IPS-20b (cell line): ENCODE data around the gene UNC79.
"Not testable (repeated sequence)": the region's sequence is repeated elsewhere in the genome, so short reads cannot be mapped to it uniquely, and the experiment has no call there.

Experiments used
- H3K27ac ChIP-seq: one replicate; pipeline ENCODE4 v1.5.1; 2013; ENCODE audit warnings: low read length
- H3K27me3 ChIP-seq: 2 replicates; pipeline ENCODE4 v1.6.1; 2013; ENCODE audit warnings: mild to moderate bottlenecking, low read length, inconsistent platforms; ENCODE audit not compliant: insufficient read depth
- H3K36me3 ChIP-seq: 2 replicates; pipeline ENCODE4 v1.6.1; 2013; ENCODE audit warnings: low read depth, mild to moderate bottlenecking, inconsistent platforms, low read length, moderate library complexity; ENCODE audit not compliant: insufficient read depth
- H3K4me1 ChIP-seq: 2 replicates; pipeline ENCODE4 v1.6.1; 2013; ENCODE audit warnings: mild to moderate bottlenecking, control low read depth, inconsistent platforms, low read length, moderate library complexity; ENCODE audit not compliant: insufficient read depth
- H3K4me3 ChIP-seq: 2 replicates; pipeline ENCODE4 v1.5.1; 2013; ENCODE audit warnings: mild to moderate bottlenecking, low read length, inconsistent platforms
- H3K9ac ChIP-seq: 2 replicates; pipeline ENCODE4 v1.6.1; 2013; ENCODE audit warnings: low read depth, mild to moderate bottlenecking, inconsistent platforms, low read length, moderate library complexity
- H3K9me3 ChIP-seq: 2 replicates; pipeline ENCODE4 v1.6.1; 2013; ENCODE audit warnings: mild to moderate bottlenecking, low read depth, low read length, inconsistent platforms; ENCODE audit not compliant: insufficient read depth

UNC79 gene

DNA sequence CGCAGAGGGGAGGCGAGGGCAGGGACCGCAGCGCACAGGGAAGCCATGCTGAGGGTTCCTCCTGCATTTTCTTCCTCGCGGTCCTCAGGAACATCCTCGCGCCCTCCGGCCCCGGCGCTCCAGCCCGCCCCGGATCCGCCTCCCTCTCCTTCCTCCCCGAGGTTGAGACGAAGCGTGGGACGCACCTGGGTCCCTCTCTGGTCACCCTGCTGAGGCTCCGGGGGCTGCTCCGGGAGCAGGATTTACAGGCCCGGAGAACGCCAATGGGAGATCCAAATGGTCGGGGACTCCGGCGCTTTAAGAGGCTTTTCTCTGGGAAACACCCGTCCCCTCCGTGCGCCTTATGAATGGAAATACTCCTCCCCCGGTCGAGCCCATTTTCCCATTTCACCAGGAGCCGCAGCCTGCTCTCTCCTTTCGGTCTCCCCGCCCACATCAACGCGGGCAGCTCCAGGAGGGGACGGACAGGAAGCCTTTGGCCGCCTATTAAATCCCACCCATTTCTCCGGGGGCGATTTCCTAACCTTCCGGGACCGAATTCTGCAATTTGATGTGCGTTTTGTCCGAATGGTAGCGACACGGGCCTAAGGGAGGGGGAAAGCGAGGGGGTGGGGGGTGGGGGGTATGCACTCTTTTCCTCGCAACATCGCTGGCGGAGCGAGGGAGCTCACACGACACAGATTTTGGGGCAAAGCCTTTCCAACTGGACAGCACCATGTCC lies at the start of gene UNC79:
TSS of gene UNC79 (plus strand) at position 625 of the 721 bp plus-strand sequence. CDS start at position 716, 91 bp downstream.
- H3K4me1 ChIP-seq, result peaks cover 5% of the 10 kb centered on the region; the same call in 1 of the 2 replicates

GRCh38 chr14:93381644-93382043 lies 49.1 kb upstream of the UNC79 start:
- no peaks in the 10 kb centered on the region for H3K4me1 ChIP-seq
- H3K9me3 ChIP-seq, result no peaks in the 10 kb centered on the region
- no peaks in the 10 kb centered on the region for H3K36me3 ChIP-seq
- H3K27ac ChIP-seq, result no peak overlapping the region
- no peak overlapping the region for H3K9ac ChIP-seq
- H3K4me3 ChIP-seq, result no peak overlapping the region
- H3K27me3 ChIP-seq, result no peaks in the 10 kb centered on the region

More for the DNA sequence above, at the start of gene UNC79:
- H3K27me3 ChIP-seq, result peaks cover 21% of the 10 kb centered on the region
- no peaks in the 10 kb centered on the region for H3K36me3 ChIP-seq
- no peak within 1 kb of the TSS for H3K27ac ChIP-seq
- peaks cover 5% of the 10 kb centered on the region; the same call in 1 of the 2 replicates for H3K9me3 ChIP-seq
- peak within 1 kb of the TSS; percentile 77; the same call in 1 of the 2 replicates for H3K9ac ChIP-seq
- H3K4me3 ChIP-seq, result peak within 1 kb of the TSS; percentile 81

GRCh38 chr14:93384256-93384655 lies 46.5 kb upstream of the UNC79 start:
- H3K4me3 ChIP-seq, H3K9me3 ChIP-seq, H3K9ac ChIP-seq, H3K36me3 ChIP-seq, H3K27me3 ChIP-seq, H3K27ac ChIP-seq, H3K4me1 ChIP-seq: not testable (repeated sequence)

- H3K36me3 ChIP-seq, result no peaks in the 10 kb centered on the region
- H3K4me3 ChIP-seq, result no peak overlapping the region
- no peaks in the 10 kb centered on the region for H3K4me1 ChIP-seq
- no peaks in the 10 kb centered on the region for H3K9me3 ChIP-seq
- no peak overlapping the region for H3K27ac ChIP-seq
- no peaks in the 10 kb centered on the region for H3K27me3 ChIP-seq
- no peak overlapping the region for H3K9ac ChIP-seq
These were observed 35.5 kb upstream of the UNC79 start for GRCh38 chr14:93395231-93395630.

DNA sequence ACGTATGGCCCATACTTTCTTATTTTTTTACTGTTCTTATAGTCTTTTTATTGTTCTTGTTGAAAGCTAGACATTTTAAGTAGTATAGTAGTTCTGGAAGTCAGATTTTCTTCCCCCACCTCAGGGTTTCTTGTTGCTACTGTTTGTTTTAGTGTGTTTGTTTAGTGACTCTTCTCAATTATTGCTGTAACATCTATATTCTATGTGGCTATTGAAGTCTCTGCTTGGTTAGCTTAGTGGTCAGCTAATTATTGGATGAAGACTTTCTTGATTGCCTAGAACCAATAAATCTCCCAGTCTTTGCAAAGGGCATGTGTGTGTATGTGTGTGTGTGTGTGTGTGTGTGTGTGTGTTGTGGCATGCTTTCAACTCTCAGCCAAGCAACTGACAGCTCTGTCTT lies 34.3 kb upstream of the UNC79 start:
- H3K4me3 ChIP-seq, result no peak overlapping the region
- H3K36me3 ChIP-seq, result no peaks in the 10 kb centered on the region
- no peaks in the 10 kb centered on the region for H3K9me3 ChIP-seq
- H3K4me1 ChIP-seq, result no peaks in the 10 kb centered on the region
- H3K9ac ChIP-seq, result no peak overlapping the region
- H3K27ac ChIP-seq, result no peak overlapping the region
- no peaks in the 10 kb centered on the region for H3K27me3 ChIP-seq

- no peak overlapping the region for H3K4me3 ChIP-seq
- no peaks in the 10 kb centered on the region for H3K27me3 ChIP-seq
- no peaks in the 10 kb centered on the region for H3K9me3 ChIP-seq
- no peak overlapping the region for H3K9ac ChIP-seq
- H3K4me1 ChIP-seq, result no peaks in the 10 kb centered on the region
- H3K36me3 ChIP-seq, result no peaks in the 10 kb centered on the region
- H3K27ac ChIP-seq, result no peak overlapping the region
These were observed 32.2 kb upstream of the UNC79 start for GRCh38 chr14:93398491-93398890.

- H3K4me3 ChIP-seq, result no peak overlapping the region; the same call in 1 of the 2 replicates
- H3K9ac ChIP-seq, result no peak overlapping the region
- H3K27ac ChIP-seq, result no peak overlapping the region
- H3K4me1 ChIP-seq, result no peaks in the 10 kb centered on the region
- H3K9me3 ChIP-seq, result no peaks in the 10 kb centered on the region
- no peaks in the 10 kb centered on the region for H3K27me3 ChIP-seq
- no peaks in the 10 kb centered on the region for H3K36me3 ChIP-seq
These were observed 27.8 kb upstream of the UNC79 start for GRCh38 chr14:93402951-93403350.

DNA sequence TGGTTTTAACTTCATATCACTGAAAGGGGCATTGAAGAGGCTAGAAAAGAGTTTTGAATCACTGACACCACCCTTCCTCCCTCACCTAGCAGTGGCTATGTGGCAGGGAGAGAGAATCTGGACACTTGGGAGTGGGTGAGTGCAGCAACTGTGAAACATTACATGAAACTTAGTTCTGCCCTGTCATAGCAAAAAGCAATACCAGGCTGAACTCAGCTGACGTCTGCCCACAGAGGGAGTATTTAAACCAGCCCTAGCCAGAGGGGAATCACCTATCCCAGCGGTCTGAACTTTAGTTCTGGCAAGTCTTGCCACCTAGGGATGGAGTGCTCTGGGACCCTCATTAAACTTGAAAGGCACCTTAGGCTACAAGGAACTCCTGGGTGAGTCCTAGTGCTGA lies 20.7 kb upstream of the UNC79 start:
- Histone ChIP-seq H3K9ac (no peak overlapping the region), H3K4me1 (no peaks in the 10 kb centered on the region), H3K27ac (no peak overlapping the region), H3K9me3 (no peaks in the 10 kb centered on the region), H3K27me3 (no peaks in the 10 kb centered on the region), H3K36me3 (no peaks in the 10 kb centered on the region), H3K4me3 (no peak overlapping the region)

DNA sequence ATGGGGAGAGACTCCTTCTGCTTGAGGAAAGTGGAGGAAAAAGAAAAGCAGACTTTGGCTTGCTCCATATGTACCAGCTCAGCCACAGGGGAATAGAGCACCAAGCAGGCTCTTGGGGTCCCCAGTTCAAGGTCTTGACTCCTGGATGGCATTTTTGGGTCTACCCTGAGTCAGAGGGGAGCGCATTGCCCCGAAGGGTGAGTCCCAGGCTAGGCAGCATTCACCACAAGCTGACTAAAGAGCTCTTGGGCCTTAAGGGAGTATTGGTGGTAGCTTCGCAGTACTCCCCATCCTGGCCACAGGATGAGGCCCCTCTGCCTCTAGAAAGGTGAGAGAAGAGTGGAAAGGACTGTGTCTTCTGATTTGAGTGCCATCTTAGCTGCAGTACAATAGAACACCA lies 19.8 kb upstream of the UNC79 start:
- no peak overlapping the region for H3K4me3 ChIP-seq
- H3K27me3 ChIP-seq, result no peaks in the 10 kb centered on the region
- H3K9ac ChIP-seq, result no peak overlapping the region

GRCh38 chr14:93425136-93425535 lies 5.6 kb upstream of the UNC79 start:
- not testable (repeated sequence) for H3K4me3 ChIP-seq, H3K9me3 ChIP-seq, H3K9ac ChIP-seq, H3K36me3 ChIP-seq, H3K27ac ChIP-seq, H3K4me1 ChIP-seq
- H3K27me3 ChIP-seq, result peaks cover 20% of the 10 kb centered on the region

More for the DNA sequence above, 19.8 kb upstream of the UNC79 start:
- H3K4me1 ChIP-seq, result no peaks in the 10 kb centered on the region
- no peak overlapping the region for H3K27ac ChIP-seq
- no peaks in the 10 kb centered on the region for H3K36me3 ChIP-seq
- no peaks in the 10 kb centered on the region for H3K9me3 ChIP-seq

GRCh38 chr14:93426750-93427149 lies 4.0 kb upstream of the UNC79 start:
- no peak overlapping the region for H3K4me3 ChIP-seq
- peaks cover 4% of the 10 kb centered on the region; the same call in 1 of the 2 replicates for H3K4me1 ChIP-seq
- H3K27me3 ChIP-seq, result peaks cover 21% of the 10 kb centered on the region
- H3K27ac ChIP-seq, result no peak overlapping the region
- no peaks in the 10 kb centered on the region for H3K36me3 ChIP-seq
- H3K9ac ChIP-seq, result no peak overlapping the region
- H3K9me3 ChIP-seq, result peaks cover 10% of the 10 kb centered on the region; the same call in 1 of the 2 replicates

DNA sequence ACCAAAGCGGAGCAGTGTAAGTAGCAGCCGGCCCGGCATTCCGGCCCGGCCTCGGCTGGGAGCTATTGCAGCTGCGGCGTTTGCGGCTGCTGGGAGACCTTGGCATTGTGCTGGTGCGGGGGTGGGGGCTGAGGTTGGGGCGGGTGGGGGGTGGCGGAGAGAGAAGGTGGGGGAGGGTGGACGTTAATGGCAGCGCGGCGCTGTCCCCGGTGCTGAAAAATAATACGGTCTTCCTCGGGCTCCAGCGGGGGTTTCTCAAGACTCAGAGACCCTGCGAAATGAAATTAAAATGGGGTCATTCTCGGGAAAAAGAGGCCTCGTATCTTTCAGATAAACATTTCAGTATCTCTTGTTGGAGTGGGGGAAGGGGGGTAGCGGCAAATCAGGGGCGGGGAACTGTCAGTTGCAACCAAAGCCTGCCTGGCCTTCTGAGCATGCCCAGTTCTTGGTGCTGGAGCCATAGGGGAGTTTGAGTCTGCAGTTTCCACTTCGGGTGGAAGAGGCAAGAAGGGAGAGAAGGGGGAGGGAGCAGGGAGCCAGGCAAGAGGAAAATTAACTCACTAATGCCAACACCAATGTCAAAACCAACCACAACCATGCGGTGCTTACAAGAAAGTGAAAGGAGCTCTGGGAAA lies 414 bp downstream of the UNC79 start:
- Histone ChIP-seq H3K27me3 (peaks cover 21% of the 10 kb centered on the region), H3K27ac (no peak overlapping the region), H3K9ac (peak overlapping the region; percentile 77; the same call in 1 of the 2 replicates), H3K4me3 (peak overlapping the region; percentile 81), H3K9me3 (peaks cover 5% of the 10 kb centered on the region; the same call in 1 of the 2 replicates), H3K36me3 (no peaks in the 10 kb centered on the region), H3K4me1 (peaks cover 5% of the 10 kb centered on the region; the same call in 1 of the 2 replicates)
